HepG2 (cell line): Measurements from ENCODE around the gene SYNJ2. TPM values are rescaled to one million over a fixed set of nuclear protein-coding genes. Genes with fewer than 3 reads are reported as not detected.

Experiments used
- HHEX ChIP-seq: IDR thresholded peaks from 2 replicates; pipeline ENCODE4 v1.6.1; 2016; ENCODE audit warnings: control low read depth
- KIAA2018 ChIP-seq: sonication (generic); formaldehyde crosslinking; IDR thresholded peaks from 2 replicates; pipeline ENCODE4 v1.5.0; 2020; ENCODE audit warnings: mild to moderate bottlenecking, missing genetic modification reagents, borderline replicate concordance
- PAF1 ChIP-seq: IDR thresholded peaks from 2 replicates; pipeline ENCODE4 v1.6.1; 2016; ENCODE audit warnings: missing genetic modification reagents, missing compliant biosample characterization
- SKIL ChIP-seq: sonication (generic); formaldehyde crosslinking; IDR thresholded peaks from 2 replicates; pipeline ENCODE4 v1.8.0; 2022; ENCODE audit warnings: missing genetic modification reagents, mild to moderate bottlenecking, moderate library complexity, borderline replicate concordance
- SNAI1 ChIP-seq: sonication (generic); formaldehyde crosslinking; IDR thresholded peaks from 2 replicates; pipeline ENCODE4 v1.5.0; 2020; ENCODE audit warnings: mild to moderate bottlenecking, missing genetic modification reagents, borderline replicate concordance
- ZBTB14 ChIP-seq: sonication (generic); formaldehyde crosslinking; IDR thresholded peaks from 2 replicates; pipeline ENCODE4 v1.4.0; 2020; ENCODE audit warnings: missing genetic modification reagents
- ZFP62 ChIP-seq: sonication (generic); formaldehyde crosslinking; IDR thresholded peaks from 2 replicates; pipeline ENCODE4 v1.4.0; 2020; ENCODE audit warnings: missing genetic modification reagents
- ZNF124 ChIP-seq: sonication (generic); formaldehyde crosslinking; IDR thresholded peaks from 2 replicates; pipeline ENCODE4 v1.4.0; 2020; ENCODE audit warnings: missing genetic modification reagents
- ZNF160 ChIP-seq: sonication (generic); formaldehyde crosslinking; IDR thresholded peaks from 2 replicates; pipeline ENCODE4 v1.8.0; 2022; ENCODE audit warnings: mild to moderate bottlenecking, inconsistent platforms, missing genetic modification reagents
- ZNF275 ChIP-seq: sonication (generic); formaldehyde crosslinking; IDR thresholded peaks from 2 replicates; pipeline ENCODE4 v1.8.0; 2022; ENCODE audit warnings: missing genetic modification reagents, mild to moderate bottlenecking, inconsistent platforms, borderline replicate concordance
- ZNF329 ChIP-seq: sonication (generic); formaldehyde crosslinking; IDR thresholded peaks from 2 replicates; pipeline ENCODE4 v1.9.0; 2021; ENCODE audit warnings: low read depth, mild to moderate bottlenecking, missing genetic modification reagents
- polyA plus RNA-seq, 8 experiments: library from polyadenylated mRNA; depleted of rRNA in 3 of 8; stranded (reverse) in 7 of 8; unstranded in 1 of 8; fragments of >200 nt; fragmentation: Illumina TruSeq in 4 of 8; extraction: Trizol in 4 of 8; gene quantifications; 2 replicates each; pipeline versions ENCODE4 v1.2.1 to v1.2.3, GENCODE V29; 2011 to 2016; ENCODE audit warnings: low read depth in 4 of 8, missing spikeins in 1 of 8, mixed read lengths in 1 of 8; ENCODE audit not compliant: insufficient read depth in 1 of 8
- total RNA-seq, 5 experiments: library from RNA; depleted of rRNA; stranded (reverse); fragments of >200 nt; fragmentation: Illumina TruSeq; extraction: Trizol; gene quantifications; 2 replicates each; pipeline ENCODE4 v1.2.3, GENCODE V29; 2016; ENCODE audit warnings: low read depth in 1 of 5
- TF ChIP-seq, protein P1 (sequence below): sonication (generic); formaldehyde crosslinking; IDR thresholded peaks from 2 replicates; pipeline ENCODE4 v1.4.0; 2020; ENCODE audit warnings: missing genetic modification reagents

Gene SYNJ2
- total and polyA plus RNA-seq, 2 of the 13 experiments (the other 11 are each of a cell fraction or from before 2014, with no cell fraction given), result 39.1 to 57.6 TPM

DNA sequence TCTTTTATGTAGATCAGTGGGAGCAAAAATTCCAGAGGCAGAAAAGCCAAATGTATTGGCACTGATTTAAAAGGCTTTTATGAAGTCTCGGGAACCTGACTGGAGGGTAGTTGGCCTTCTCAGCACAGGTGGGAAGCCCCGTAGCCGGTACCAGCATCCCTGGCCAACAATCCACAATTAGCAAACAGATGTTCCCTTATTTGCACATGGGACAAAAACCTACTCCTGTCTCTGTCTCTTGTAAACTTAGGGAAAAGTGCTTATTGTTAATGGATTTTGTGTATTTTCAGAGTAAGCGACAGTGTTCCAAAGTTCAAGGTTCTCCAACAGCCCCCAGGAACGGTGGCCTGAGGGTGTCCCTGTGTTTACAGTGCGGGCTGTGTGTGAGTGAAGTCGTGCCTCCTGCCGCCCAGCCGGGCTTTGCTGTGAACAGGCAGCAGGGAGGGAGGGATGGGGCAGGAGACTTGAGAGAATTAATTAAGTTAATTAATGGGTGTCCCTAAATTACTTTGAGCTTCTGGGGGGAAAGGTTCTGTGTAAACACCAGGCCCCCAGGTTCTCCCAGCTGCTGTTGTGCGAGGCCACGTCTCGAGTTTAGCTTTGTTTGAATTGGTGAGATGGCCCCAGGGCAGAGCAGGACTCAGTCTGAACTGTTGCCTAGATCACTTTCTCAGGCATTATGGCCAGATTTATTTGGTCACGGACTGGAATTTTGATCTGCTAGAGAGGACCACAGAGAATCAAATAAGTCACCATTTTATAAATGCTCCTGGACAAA, 3.9 kb downstream of the SYNJ2 start (continued):
- TF ChIP-seq KIAA2018 (CRISPR knock-in tag) (0 out of 2 replicates have a peak, but pooled peaks have one; percentile 36), PAF1 (CRISPR knock-in tag) (no peak), ZNF275 (CRISPR knock-in tag) (no peak; the same call in 1 of the 2 replicates), ZFP62 (no peak), ZNF160 (CRISPR knock-in tag) (no peak), ZNF124 (CRISPR knock-in tag) (peak; percentile 93), SKIL (CRISPR knock-in tag) (peak; percentile 97), ZNF329 (CRISPR knock-in tag) (peak; percentile 41; the same call in 1 of the 2 replicates), ZBTB14 (CRISPR knock-in tag) (peak; percentile 37; the same call in 1 of the 2 replicates), SNAI1 (peak; percentile 21; the same call in 1 of the 2 replicates), HHEX (CRISPR knock-in tag) (peak; percentile 86)
- TF ChIP-seq, protein P1, sequence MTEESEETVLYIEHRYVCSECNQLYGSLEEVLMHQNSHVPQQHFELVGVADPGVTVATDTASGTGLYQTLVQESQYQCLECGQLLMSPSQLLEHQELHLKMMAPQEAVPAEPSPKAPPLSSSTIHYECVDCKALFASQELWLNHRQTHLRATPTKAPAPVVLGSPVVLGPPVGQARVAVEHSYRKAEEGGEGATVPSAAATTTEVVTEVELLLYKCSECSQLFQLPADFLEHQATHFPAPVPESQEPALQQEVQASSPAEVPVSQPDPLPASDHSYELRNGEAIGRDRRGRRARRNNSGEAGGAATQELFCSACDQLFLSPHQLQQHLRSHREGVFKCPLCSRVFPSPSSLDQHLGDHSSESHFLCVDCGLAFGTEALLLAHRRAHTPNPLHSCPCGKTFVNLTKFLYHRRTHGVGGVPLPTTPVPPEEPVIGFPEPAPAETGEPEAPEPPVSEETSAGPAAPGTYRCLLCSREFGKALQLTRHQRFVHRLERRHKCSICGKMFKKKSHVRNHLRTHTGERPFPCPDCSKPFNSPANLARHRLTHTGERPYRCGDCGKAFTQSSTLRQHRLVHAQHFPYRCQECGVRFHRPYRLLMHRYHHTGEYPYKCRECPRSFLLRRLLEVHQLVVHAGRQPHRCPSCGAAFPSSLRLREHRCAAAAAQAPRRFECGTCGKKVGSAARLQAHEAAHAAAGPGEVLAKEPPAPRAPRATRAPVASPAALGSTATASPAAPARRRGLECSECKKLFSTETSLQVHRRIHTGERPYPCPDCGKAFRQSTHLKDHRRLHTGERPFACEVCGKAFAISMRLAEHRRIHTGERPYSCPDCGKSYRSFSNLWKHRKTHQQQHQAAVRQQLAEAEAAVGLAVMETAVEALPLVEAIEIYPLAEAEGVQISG (CRISPR knock-in tag), result peak; percentile 52; the same call in 1 of the 2 replicates
